IPS DF 6.9 (cell line): ENCODE data around the gene PCDHGA6.

ENCODE experiments used
- DNase-seq: peaks from one replicate; pipeline ENCODE4 v3.0.0-alpha.2; 2013; ENCODE audit warnings: low read depth, low spot score
- H3K27ac ChIP-seq: one replicate; pipeline ENCODE4 v1.5.1; 2013; ENCODE audit warnings: low read length, control low read depth
- H3K27me3 ChIP-seq: 2 replicates; pipeline ENCODE4 v1.6.1; 2013; ENCODE audit warnings: mild to moderate bottlenecking, low read length; ENCODE audit not compliant: control insufficient read depth, insufficient read depth
- H3K36me3 ChIP-seq: 2 replicates; pipeline ENCODE4 v1.6.1; 2013; ENCODE audit warnings: low read length; ENCODE audit not compliant: control insufficient read depth, insufficient read depth
- H3K4me1 ChIP-seq: 2 replicates; pipeline ENCODE4 v1.6.1; 2013; ENCODE audit warnings: low read length; ENCODE audit not compliant: control insufficient read depth, insufficient read depth
- H3K4me3 ChIP-seq: 2 replicates; pipeline ENCODE4 v1.5.1; 2013; ENCODE audit warnings: mild to moderate bottlenecking, low read length
- H3K9me3 ChIP-seq: 2 replicates; pipeline ENCODE4 v1.6.1; 2013; ENCODE audit warnings: low read length, inconsistent platforms; ENCODE audit not compliant: control insufficient read depth, insufficient read depth
- WGBS: extraction: QIAGEN DNeasy Blood & Tissue Kit; methylation state at CpG from one replicate; pipeline ENCODE4 v1.1.7; 2013; ENCODE audit warnings: mixed read lengths, missing lambda C conversion rate; ENCODE audit not compliant: insufficient read length, insufficient coverage; 5-methylcytosine and 5-hydroxymethylcytosine counted together

Gene PCDHGA6

DNA sequence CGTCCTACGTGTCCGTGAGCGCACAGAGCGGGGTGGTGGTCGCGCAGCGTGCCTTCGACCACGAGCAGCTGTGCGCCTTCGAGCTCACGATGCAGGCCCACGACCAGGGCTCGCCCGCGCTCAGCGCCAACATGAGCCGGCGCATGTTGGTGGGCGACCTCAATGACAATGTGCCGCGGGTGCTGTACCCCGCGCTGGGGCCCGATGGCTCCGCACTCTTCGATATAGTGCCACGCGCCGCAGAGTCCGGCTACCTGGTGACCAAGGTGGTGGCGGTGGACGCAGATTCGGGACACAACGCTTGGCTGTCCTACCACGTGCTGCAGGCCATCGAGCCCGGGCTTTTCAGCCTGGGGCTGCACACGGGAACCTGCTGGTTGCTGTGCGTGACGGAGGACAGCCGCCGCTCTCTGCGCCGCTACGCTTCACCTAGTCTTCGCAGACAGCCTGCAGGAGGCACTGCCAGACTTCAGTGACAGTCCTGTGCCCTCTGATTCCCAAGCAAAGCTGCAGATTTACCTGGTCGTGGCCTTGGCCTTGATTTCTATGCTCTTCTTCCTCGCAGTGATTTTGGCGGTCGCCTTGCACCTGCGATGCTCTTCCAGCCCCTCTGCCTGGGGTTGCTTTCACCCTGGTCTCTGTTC lies 54.2 kb downstream of the PCDHGA6 start:
- no peak overlapping the region for H3K27ac ChIP-seq
- 0 out of 2 replicates have a peak, but pooled peaks cover 3% of the 10 kb centered on the region for H3K36me3 ChIP-seq
- WGBS = no CpG with 5 or more reads among the region's 53 CpGs
- no peaks in the 10 kb centered on the region for H3K9me3 ChIP-seq
- no peak for DNase-seq
- H3K27me3 ChIP-seq = no peaks in the 10 kb centered on the region
- no peak overlapping the region for H3K4me3 ChIP-seq
- no peaks in the 10 kb centered on the region for H3K4me1 ChIP-seq
